CD1c-positive myeloid dendritic cell (primary cell): Measurements from ENCODE around the gene HCFC1R1.

ENCODE experiments used
- DNase-seq: peaks from one replicate; pipeline ENCODE4 v3.0.0-alpha.2; 2016; ENCODE audit errors: extremely low spot score

HCFC1R1 gene

DNA sequence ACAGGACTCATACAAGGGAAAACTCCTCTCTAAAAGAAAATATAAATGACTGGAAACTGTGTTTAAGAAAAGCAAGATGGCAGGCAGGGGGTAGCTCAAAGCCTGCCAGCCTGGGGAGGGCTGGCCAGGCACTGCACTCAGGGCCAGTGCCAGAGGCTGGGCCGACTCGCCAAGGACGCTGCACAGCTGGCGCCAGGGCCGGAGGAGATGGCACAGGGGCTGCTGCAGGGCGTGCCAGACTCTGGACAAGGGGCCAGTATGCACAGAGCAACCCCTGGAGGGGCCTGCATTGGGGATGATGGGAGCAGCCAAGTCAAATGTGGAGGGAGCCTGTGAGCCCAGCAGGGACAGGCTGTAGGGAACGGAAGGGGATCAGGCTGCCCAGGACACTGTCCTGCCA lies 47.5 kb downstream of the HCFC1R1 start:
- no peak for DNase-seq

DNA sequence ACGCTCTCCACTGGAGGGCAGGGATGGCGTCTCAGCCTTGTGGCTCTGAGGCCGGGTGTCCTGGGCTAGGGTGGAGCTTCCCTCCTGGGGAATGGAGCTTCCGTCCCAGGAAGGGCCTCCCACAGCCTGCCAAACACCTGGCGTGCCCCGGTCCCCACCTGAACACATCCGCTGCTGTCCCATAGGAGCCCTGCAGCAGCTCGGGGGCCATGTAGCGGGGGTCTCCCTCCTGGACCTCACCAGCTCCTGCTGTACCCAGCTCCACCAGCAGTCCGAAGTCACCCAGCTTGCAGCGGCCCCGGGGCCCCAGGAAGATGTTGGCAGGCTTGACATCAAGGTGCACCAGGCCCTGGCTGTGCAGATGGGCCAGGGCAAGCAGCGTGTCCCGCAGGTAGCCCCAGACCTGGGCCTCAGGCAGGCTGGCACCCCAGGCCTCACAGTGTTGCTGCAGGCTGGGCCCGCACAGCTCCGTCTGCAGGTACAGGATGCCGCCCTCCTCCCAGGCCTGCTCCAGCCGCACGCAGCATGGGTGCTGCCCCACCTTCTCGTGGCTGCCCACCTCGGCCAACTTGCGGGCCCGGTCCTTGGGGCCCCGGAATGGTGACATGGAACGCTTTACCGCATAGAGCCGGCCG lies 48.5 kb downstream of the HCFC1R1 start:
- DNase-seq: no peak

DNA sequence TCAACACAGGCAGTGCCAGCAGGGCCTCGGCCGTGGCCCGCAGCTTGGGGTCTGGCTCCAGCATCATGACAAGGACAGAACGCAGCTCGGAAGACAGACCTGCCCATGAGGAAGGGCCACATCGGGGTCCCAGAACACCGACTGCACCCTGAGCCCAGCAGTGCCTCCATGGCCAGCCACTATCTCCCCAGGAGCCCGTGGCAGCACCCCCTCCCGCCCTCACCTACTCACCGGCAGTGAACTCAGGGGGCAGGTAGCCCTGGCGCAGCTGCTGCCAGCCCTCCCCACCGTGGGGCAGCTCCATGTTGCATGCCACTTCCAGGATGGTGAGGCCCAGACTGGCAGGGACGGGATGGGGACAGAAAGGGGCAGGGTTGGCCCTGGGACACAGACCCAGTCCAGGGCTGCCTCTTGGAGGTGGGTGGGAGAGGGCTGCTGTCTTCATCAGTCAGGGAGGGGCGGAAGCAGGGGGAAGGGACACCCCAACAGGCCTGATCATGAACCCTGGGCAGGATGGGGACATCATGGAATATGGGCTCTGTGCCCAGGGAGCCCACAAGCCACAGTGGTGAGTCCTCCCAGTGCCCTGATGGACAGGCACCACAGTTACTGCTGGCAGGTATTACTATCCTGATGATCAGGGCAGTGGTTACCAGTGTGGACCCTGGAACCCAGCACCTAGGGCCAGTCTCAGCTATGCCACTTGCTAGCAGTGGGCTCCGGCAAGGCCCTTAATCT lies 49.3 kb downstream of the HCFC1R1 start:
- no peak for DNase-seq

DNA sequence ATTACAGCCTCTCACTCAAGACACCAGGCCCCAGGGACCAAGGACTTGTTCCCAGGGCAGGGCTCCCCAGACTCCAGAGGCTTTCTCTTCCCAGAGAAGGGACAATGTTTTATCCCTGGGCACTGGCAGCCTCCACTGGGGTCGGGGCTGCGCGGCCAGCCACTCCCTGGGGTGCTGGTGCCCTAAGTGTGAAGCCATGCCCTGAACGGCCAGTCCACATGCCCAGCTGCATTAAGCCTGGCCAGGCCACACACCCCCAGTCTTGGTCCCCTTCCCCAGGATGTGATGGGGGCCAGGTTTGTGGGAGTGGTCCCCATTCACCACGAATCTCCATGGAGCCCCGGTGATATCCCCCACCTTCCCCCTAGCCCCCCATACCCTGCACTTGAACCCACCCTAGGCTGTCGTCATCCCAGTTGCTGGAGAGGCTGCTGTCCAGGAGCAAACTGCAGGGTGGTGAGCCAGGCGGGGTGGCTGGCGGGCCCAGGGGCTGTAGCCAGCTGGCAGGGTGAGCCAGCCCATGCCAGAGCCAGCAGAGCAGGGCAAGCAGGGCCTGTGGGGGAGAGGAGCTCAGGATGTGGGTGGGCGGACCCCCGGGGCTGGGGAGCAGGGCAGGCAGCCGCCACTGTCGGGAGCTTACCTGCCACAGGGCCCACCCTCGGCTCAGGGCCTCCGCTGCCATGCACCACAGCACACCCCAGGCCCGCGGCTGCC lies 50.0 kb downstream of the HCFC1R1 start:
- no peak for DNase-seq

DNA sequence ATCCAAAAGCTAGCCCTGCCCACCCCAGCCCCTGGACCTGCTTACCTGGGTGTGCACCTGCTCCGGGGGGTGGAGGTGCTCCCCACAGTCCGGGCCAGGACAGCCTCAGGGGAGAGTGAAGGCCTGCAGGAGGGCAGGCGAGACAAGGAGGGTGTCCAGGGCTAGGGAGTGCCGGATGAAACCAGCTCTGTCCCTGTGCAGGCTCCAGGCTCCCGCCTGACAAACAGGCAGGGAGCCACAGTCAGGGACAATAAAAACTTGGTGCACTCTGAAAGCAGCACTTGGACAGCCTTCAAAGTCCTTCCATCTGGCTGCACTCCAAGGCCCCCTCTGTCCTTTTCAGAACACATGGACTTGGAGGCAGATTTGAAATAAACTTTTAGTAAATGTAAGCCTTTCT lies 50.6 kb downstream of the HCFC1R1 start:
- no peak for DNase-seq
